Activated CD4-positive, alpha-beta memory T cell treated with anti-CD3 and anti-CD28 coated beads, Interleukin-2, amount 10 ng/mL, durations not matched to agents 7 days and 5 days (primary cell): ENCODE results near the gene TLCD3B. TPM values are rescaled to one million over a fixed set of nuclear protein-coding genes. Genes with fewer than 3 reads are reported as not detected.
A peak's percentile ranks its signal among the peaks of the same experiment; 100 is the strongest.

Experiments
- CTCF ChIA-PET: fragments of 350-600 bp; sonication (Branson Sonifier 250); formaldehyde crosslinking; loops from one replicate; lab custom pipeline; 2021; ENCODE audit warnings: antibody characterized with exemption, inconsistent platforms; lab: Charles Lee
- POLR2A ChIA-PET: fragments of 350-600 bp; sonication (Branson Sonifier 250); formaldehyde crosslinking; loops from one replicate; lab custom pipeline; 2021; ENCODE audit warnings: antibody characterized with exemption; lab: Charles Lee
- DNase-seq: peaks from one replicate; pipeline ENCODE4 v3.0.0-alpha.2; 2020
- H3K27ac Mint-ChIP-seq: one replicate; pipeline ENCODE4 v1.8.0; 2021; ENCODE audit warnings: mild to moderate bottlenecking, mixed read lengths
- H3K27me3 Mint-ChIP-seq: one replicate; pipeline ENCODE4 v1.8.0; 2021; ENCODE audit warnings: mixed read lengths
- H3K36me3 Mint-ChIP-seq: one replicate; pipeline ENCODE4 v1.8.0; 2021; ENCODE audit warnings: low read depth, mixed read lengths
- H3K4me1 Mint-ChIP-seq: one replicate; pipeline ENCODE4 v1.8.0; 2021; ENCODE audit warnings: mixed read lengths
- H3K4me3 Mint-ChIP-seq: one replicate; pipeline ENCODE4 v1.8.0; 2021; ENCODE audit warnings: mild to moderate bottlenecking, mixed read lengths
- H3K9me3 Mint-ChIP-seq: one replicate; pipeline ENCODE4 v1.8.0; 2021; ENCODE audit warnings: mixed read lengths
- total RNA-seq, 2 experiments: library from RNA; stranded (reverse); gene quantifications; one replicate each; pipeline ENCODE4 v1.2.3, GENCODE V29; 2021

The TLCD3B gene
- total RNA-seq, 2 experiments from 2014 or later = 6.0 to 6.9 TPM

GRCh38 chr16:30067584-30067916 lies 36.5 kb upstream of the TLCD3B start:
- Mint-ChIP-seq H3K27ac (peak overlapping the region; percentile 99), H3K36me3 (peaks cover 73% of the 10 kb centered on the region), H3K9me3 (no peaks in the 10 kb centered on the region), H3K27me3 (no peaks in the 10 kb centered on the region), H3K4me3 (peak overlapping the region; percentile 95), H3K4me1 (peaks cover 41% of the 10 kb centered on the region)
- DNase-seq = no peak
- CTCF ChIA-PET = interaction anchor here (4.9 to 5.4 kb wide), 2 partner anchors 12 to 25 kb away, joined by 31 to 40 read pairs; partner anchors contain the start of gene TBX6
- POLR2A ChIA-PET = interaction anchor here (1.2 to 6.0 kb wide), 6 partner anchors 9 to 340 kb away, joined by 3 to 111 read pairs (median 73); partner anchors contain the start of genes CORO1A, PPP4C, TBX6 and YPEL3

GRCh38 chr16:30066761-30067583 lies 35.9 kb upstream of the TLCD3B start:
- ChIA-PET CTCF (interaction anchor here (0.6 to 5.4 kb wide), 4 partner anchors 10 to 244 kb away, joined by 4 to 40 read pairs (median 22); partner anchors contain the start of genes PPP4C and TBX6), POLR2A (interaction anchor here (0.8 to 6.0 kb wide), 15 partner anchors 10 to 543 kb away, joined by 3 to 111 read pairs (median 9); partner anchors contain the start of genes CORO1A, HIRIP3, INO80E and PPP4C)
- Mint-ChIP-seq H3K36me3 (peaks cover 70% of the 10 kb centered on the region), H3K27me3 (no peaks in the 10 kb centered on the region), H3K27ac (peak overlapping the region; percentile 99), H3K4me1 (peaks cover 39% of the 10 kb centered on the region), H3K9me3 (no peaks in the 10 kb centered on the region), H3K4me3 (peak overlapping the region; percentile 95)
- no peak for DNase-seq

- ChIA-PET CTCF (interaction anchor here (0.6 to 5.4 kb wide), 11 partner anchors 10 to 351 kb away, joined by 3 to 40 read pairs (median 5); partner anchors contain the start of genes PAGR1, PPP4C and TBX6), POLR2A (interaction anchor here (0.8 to 6.0 kb wide), 38 partner anchors 8 to 544 kb away, joined by 3 to 111 read pairs (median 5); partner anchors contain the start of genes C16orf54, CDIPT, CORO1A and HIRIP3)
- peak overlapping the region; percentile 95 for H3K4me3 Mint-ChIP-seq
- H3K27me3 Mint-ChIP-seq = no peaks in the 10 kb centered on the region
- DNase-seq = no peak
- H3K36me3 Mint-ChIP-seq = peaks cover 62% of the 10 kb centered on the region
- H3K4me1 Mint-ChIP-seq = peaks cover 39% of the 10 kb centered on the region
- no peaks in the 10 kb centered on the region for H3K9me3 Mint-ChIP-seq
- H3K27ac Mint-ChIP-seq = peak overlapping the region; percentile 99
Observed at GRCh38 chr16:30065943-30066760, 35.1 kb upstream of the TLCD3B start.

- peak within 1 kb of the TSS; percentile 95 for H3K4me3 Mint-ChIP-seq
- peak; percentile 97 for DNase-seq
- peak within 1 kb of the TSS; percentile 99 for H3K27ac Mint-ChIP-seq
- POLR2A ChIA-PET = interaction anchor here (0.9 to 6.0 kb wide), 36 partner anchors 8 to 545 kb away, joined by 3 to 111 read pairs (median 5); partner anchors contain the start of genes C16orf54, CDIPT, CORO1A and HIRIP3
- CTCF ChIA-PET = interaction anchor here (0.9 to 5.4 kb wide), 11 partner anchors 10 to 350 kb away, joined by 3 to 40 read pairs (median 5); partner anchors contain the start of genes GDPD3, PAGR1, PPP4C and TBX6
- H3K27me3 Mint-ChIP-seq = no peaks in the 10 kb centered on the region
- H3K9me3 Mint-ChIP-seq = no peaks in the 10 kb centered on the region
- H3K36me3 Mint-ChIP-seq = peaks cover 58% of the 10 kb centered on the region
- H3K4me1 Mint-ChIP-seq = peaks cover 36% of the 10 kb centered on the region
Observed at GRCh38 chr16:30065102-30065942, 34.3 kb upstream of the TLCD3B start, which contains the start of gene ALDOA. Gene ALDOA, plus strand, starts transcription at chr16:30065760. Its CDS starts 1,138 bp downstream, at chr16:30066898.

GRCh38 chr16:30064729-30065101 lies 33.6 kb upstream of the TLCD3B start:
- Mint-ChIP-seq H3K4me1 (peaks cover 33% of the 10 kb centered on the region), H3K9me3 (no peaks in the 10 kb centered on the region), H3K4me3 (peak overlapping the region; percentile 95), H3K27ac (peak overlapping the region; percentile 99), H3K27me3 (no peaks in the 10 kb centered on the region), H3K36me3 (peaks cover 52% of the 10 kb centered on the region)
- no peak for DNase-seq
- CTCF ChIA-PET = interaction anchor here (1.2 to 5.4 kb wide), 5 partner anchors 9 to 345 kb away, joined by 3 to 40 read pairs (median 12); partner anchors contain the start of genes GDPD3, PPP4C and TBX6
- POLR2A ChIA-PET = interaction anchor here (1.0 to 6.0 kb wide), 24 partner anchors 9 to 400 kb away, joined by 3 to 111 read pairs (median 6); partner anchors contain the start of genes C16orf54, CDIPT, CORO1A and HIRIP3

GRCh38 chr16:30063893-30064728 lies 33.0 kb upstream of the TLCD3B start:
- peak; percentile 75 for DNase-seq
- H3K9me3 Mint-ChIP-seq = no peaks in the 10 kb centered on the region
- POLR2A ChIA-PET = interaction anchor here (0.7 to 6.0 kb wide), 10 partner anchors 10 to 271 kb away, joined by 3 to 111 read pairs (median 18); partner anchors contain the start of genes CORO1A, HIRIP3, INO80E and PPP4C
- CTCF ChIA-PET = interaction anchor here (0.7 to 5.4 kb wide), 7 partner anchors 8 to 49 kb away, joined by 3 to 40 read pairs (median 5); partner anchors contain the start of genes GDPD3 and TBX6
- H3K36me3 Mint-ChIP-seq = peaks cover 46% of the 10 kb centered on the region
- H3K4me3 Mint-ChIP-seq = peak overlapping the region; percentile 95
- peaks cover 27% of the 10 kb centered on the region for H3K4me1 Mint-ChIP-seq
- H3K27me3 Mint-ChIP-seq = no peaks in the 10 kb centered on the region
- H3K27ac Mint-ChIP-seq = peak overlapping the region; percentile 99

GRCh38 chr16:30063278-30063892 lies 32.3 kb upstream of the TLCD3B start:
- ChIA-PET POLR2A (interaction anchor here (0.6 to 5.8 kb wide), 5 partner anchors 9 to 325 kb away, joined by 3 to 111 read pairs (median 3); partner anchors contain the start of genes CORO1A and TBX6), CTCF (interaction anchor here (0.7 to 2.5 kb wide), 5 partner anchors 9 to 32 kb away, joined by 3 to 7 read pairs (median 5); partner anchors contain the start of genes TBX6 and TLCD3B)
- Mint-ChIP-seq H3K27me3 (no peaks in the 10 kb centered on the region), H3K36me3 (peaks cover 38% of the 10 kb centered on the region), H3K27ac (peak overlapping the region; percentile 99), H3K4me3 (peak overlapping the region; percentile 95), H3K4me1 (peaks cover 19% of the 10 kb centered on the region), H3K9me3 (no peaks in the 10 kb centered on the region)
- no peak for DNase-seq

- H3K9me3 Mint-ChIP-seq = no peaks in the 10 kb centered on the region
- H3K27ac Mint-ChIP-seq = no peak overlapping the region
- H3K4me3 Mint-ChIP-seq = no peak overlapping the region
- ChIA-PET POLR2A (interaction anchor here (1.0 kb wide), 1 partner anchor 8 kb away, joined by 4 read pairs; a partner anchor contains a TSS), CTCF (interaction anchor here (1.3 kb wide), 1 partner anchor 31 kb away, joined by 5 read pairs; no protein-coding TSS in a partner anchor)
- no peak for DNase-seq
- H3K27me3 Mint-ChIP-seq = no peaks in the 10 kb centered on the region
- peaks cover 18% of the 10 kb centered on the region for H3K36me3 Mint-ChIP-seq
- peaks cover 5% of the 10 kb centered on the region for H3K4me1 Mint-ChIP-seq
Observed at GRCh38 chr16:30060836-30061554, 29.9 kb upstream of the TLCD3B start.

GRCh38 chr16:30060346-30060745 lies 29.3 kb upstream of the TLCD3B start:
- Mint-ChIP-seq H3K27ac (no peak overlapping the region), H3K36me3 (peaks cover 13% of the 10 kb centered on the region), H3K27me3 (no peaks in the 10 kb centered on the region), H3K9me3 (no peaks in the 10 kb centered on the region), H3K4me1 (peaks cover 9% of the 10 kb centered on the region), H3K4me3 (no peak overlapping the region)
- ChIA-PET CTCF (no interaction called here), POLR2A (no interaction called here)
- DNase-seq = no peak
